Neutrophil (primary cell): Measurements from ENCODE around the gene PEX26.

Experiments
- H3K27ac ChIP-seq: fragments of 200-600 bp; sonication (generic); 2 replicates; pipeline ENCODE4 v1.5.1; 2016; ENCODE audit warnings: mild to moderate bottlenecking, moderate library complexity
- H3K27me3 ChIP-seq: fragments of 200-600 bp; sonication (generic); 2 replicates; pipeline ENCODE4 v1.6.0; 2016; ENCODE audit warnings: mild to moderate bottlenecking
- H3K36me3 ChIP-seq: fragments of 200-600 bp; sonication (generic); 2 replicates; pipeline ENCODE4 v1.5.1; 2017
- H3K4me1 ChIP-seq, 2 experiments: fragments of 200-600 bp in 1 of 2; sonication (generic) in 1 of 2; 1 replicate in 1 of 2; 2 replicates in 1 of 2; pipeline versions ENCODE4 v1.5.1 to v1.6.1; 2013 to 2016; ENCODE audit warnings: low read depth in 1 of 2, low read length in 1 of 2, mild to moderate bottlenecking in 1 of 2, moderate library complexity in 1 of 2; ENCODE audit not compliant: control insufficient read depth in 1 of 2, insufficient read depth in 1 of 2
- H3K4me3 ChIP-seq, 2 experiments: fragments of 200-600 bp in 1 of 2; sonication (generic) in 1 of 2; 1 replicate in 1 of 2; 2 replicates in 1 of 2; pipeline ENCODE4 v1.5.1; 2013 to 2016; ENCODE audit warnings: low read depth in 1 of 2, low read length in 1 of 2, mild to moderate bottlenecking in 1 of 2, moderate library complexity in 1 of 2
- H3K9me3 ChIP-seq: fragments of 200-600 bp; sonication (generic); 2 replicates; pipeline ENCODE4 v1.5.1; 2016
- CTCF ChIP-seq: fragments of 200-600 bp; sonication (generic); IDR thresholded peaks from 2 replicates; pipeline ENCODE4 v1.5.1; 2016; ENCODE audit warnings: antibody characterized with exemption

The PEX26 gene

GRCh38 chr22:18109410-18110193, 31.8 kb downstream of the PEX26 start:
- Histone ChIP-seq H3K4me1 (peaks cover 9 to 27% of the 10 kb centered on the region in 2 experiments), H3K9me3 (no peaks in the 10 kb centered on the region), H3K36me3 (no peaks in the 10 kb centered on the region), H3K27ac (no peak overlapping the region), H3K27me3 (peaks cover 78% of the 10 kb centered on the region), H3K4me3 (no peak overlapping the region)
- no peak for TF ChIP-seq CTCF

GRCh38 chr22:18110194-18110953, 32.6 kb downstream of the PEX26 start, which contains the start of gene TUBA8:
Gene TUBA8, plus strand, starts transcription at chr22:18110809. Its CDS starts 57 bp downstream, at chr22:18110866.
- Histone ChIP-seq H3K9me3 (no peaks in the 10 kb centered on the region), H3K36me3 (no peaks in the 10 kb centered on the region), H3K27me3 (peaks cover 86% of the 10 kb centered on the region), H3K4me1 (peaks cover 9 to 27% of the 10 kb centered on the region in 2 experiments), H3K27ac (no peak within 1 kb of the TSS), H3K4me3 (peak within 1 kb of the TSS in 1 of 2 experiments; percentile 24)
- no peak for TF ChIP-seq CTCF

- no peak overlapping the region for H3K27ac ChIP-seq
- no peaks in the 10 kb centered on the region for H3K36me3 ChIP-seq
- H3K9me3 ChIP-seq: no peaks in the 10 kb centered on the region
- peaks cover 9 to 27% of the 10 kb centered on the region in 2 experiments for H3K4me1 ChIP-seq
- H3K4me3 ChIP-seq: peak overlapping the region in 1 of 2 experiments; percentile 24
- TF ChIP-seq CTCF: no peak
- peaks cover 94% of the 10 kb centered on the region for H3K27me3 ChIP-seq
Observed at GRCh38 chr22:18110954-18111758, 33.4 kb downstream of the PEX26 start.

GRCh38 chr22:18111759-18112330, 34.1 kb downstream of the PEX26 start:
- H3K4me1 ChIP-seq: peaks cover 9 to 27% of the 10 kb centered on the region in 2 experiments
- peaks cover 100% of the 10 kb centered on the region for H3K27me3 ChIP-seq
- no peak overlapping the region for H3K27ac ChIP-seq
- no peaks in the 10 kb centered on the region for H3K36me3 ChIP-seq
- no peak overlapping the region for H3K4me3 ChIP-seq
- TF ChIP-seq CTCF: no peak
- H3K9me3 ChIP-seq: no peaks in the 10 kb centered on the region

- H3K4me3 ChIP-seq: no peak overlapping the region
- H3K9me3 ChIP-seq: no peaks in the 10 kb centered on the region
- no peaks in the 10 kb centered on the region for H3K36me3 ChIP-seq
- H3K27me3 ChIP-seq: peaks cover 100% of the 10 kb centered on the region
- H3K4me1 ChIP-seq: peaks cover 9 to 27% of the 10 kb centered on the region in 2 experiments
- TF ChIP-seq CTCF: no peak
- no peak overlapping the region for H3K27ac ChIP-seq
Observed at GRCh38 chr22:18112440-18112839, 34.6 kb downstream of the PEX26 start.
